SHP77 (cell line): Measurements from ENCODE around the gene NYAP1.

ENCODE experiments used
- DNase-seq, 2 experiments: peaks; one replicate each; lab custom pipeline; 2025; lab: John Stamatoyannopoulos, UW

Gene NYAP1

DNA sequence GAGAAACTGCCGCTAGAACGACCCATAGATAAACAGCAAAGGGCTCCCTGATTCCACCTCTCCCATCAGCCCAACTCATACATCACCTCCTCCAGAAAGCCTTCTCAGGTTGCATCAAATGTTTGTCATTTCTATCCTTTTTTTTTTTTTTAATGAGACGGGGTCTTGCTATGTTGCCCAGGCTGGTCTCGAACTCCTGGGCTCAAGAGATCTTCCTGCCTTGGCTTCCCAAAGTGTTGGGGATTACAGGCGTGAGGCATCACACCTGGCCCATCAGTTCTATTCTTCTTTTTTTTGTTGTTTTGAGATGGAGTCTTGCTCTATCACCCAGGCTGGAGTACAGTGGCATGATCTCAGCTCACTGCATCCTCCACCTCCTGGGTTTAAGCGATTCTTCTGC lies 26.7 kb upstream of the NYAP1 start:
- DNase-seq, result no peak

DNA sequence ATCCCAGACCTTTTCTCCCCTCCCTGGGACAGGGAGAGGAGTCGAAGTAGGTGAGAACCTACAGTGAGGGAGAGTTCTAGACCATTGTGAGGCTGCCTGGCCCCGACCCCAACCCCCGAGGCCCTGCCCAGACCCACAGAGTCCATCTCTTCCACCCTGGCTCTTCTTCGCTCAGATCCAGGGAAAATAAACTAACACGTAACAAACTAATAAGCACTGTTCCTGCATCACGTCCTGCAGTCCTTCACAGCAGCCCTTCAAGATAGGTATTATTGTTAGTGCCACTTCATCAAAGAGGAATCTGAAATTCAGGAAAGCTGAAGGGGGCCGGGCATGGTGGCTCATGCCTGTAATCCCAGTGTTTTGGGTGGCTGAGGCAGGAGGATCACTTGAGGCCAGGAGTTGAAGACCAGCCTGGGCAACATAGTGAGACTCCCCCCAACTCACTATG lies 19.5 kb upstream of the NYAP1 start, which contains the start of gene SPACDR:
SPACDR (minus strand) TSS at position 51 of the 451 bp plus-strand sequence. CDS start 235 bp downstream, outside the sequence.
- no peak for DNase-seq

DNA sequence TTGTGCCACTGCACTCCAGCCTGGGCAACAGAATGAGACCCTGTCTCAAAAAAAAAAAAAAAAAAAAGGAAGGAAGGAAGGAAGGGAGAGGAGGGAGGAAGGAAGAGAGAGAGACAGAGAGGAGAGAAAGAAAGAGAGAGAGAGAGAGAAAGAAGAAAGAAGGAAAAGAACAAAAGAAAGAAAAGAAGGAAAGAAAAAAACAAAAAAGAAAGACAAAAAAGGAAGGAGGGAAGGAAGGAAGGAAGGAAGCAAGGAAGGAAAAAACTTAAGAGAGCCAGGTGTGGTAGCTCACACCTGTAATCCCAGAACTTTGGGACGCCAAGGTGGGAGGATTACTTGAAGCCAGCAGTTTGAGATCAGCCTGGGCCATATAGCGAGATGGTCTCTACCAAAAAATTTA lies 18.9 kb upstream of the NYAP1 start:
- no peak for DNase-seq

DNA sequence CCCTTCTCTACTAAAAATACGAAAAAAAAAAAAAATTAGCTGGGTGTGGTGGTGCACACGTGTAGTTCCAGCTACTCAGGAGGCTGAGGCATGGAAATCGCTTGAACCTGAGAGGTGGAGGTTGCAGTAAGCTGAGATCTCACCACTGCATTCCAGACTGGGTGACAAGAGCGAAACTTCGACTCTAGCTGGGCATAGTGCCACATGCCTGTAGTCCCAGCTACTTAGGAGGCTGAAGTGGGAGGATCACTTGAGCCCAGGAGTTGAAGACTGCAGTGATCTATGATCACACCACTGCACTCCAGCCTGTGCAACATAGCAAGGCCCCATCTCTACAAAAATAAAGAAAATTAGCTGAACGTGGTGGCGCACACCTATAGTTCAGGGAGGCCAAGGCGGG lies 18.4 kb upstream of the NYAP1 start:
- no peak for DNase-seq

DNA sequence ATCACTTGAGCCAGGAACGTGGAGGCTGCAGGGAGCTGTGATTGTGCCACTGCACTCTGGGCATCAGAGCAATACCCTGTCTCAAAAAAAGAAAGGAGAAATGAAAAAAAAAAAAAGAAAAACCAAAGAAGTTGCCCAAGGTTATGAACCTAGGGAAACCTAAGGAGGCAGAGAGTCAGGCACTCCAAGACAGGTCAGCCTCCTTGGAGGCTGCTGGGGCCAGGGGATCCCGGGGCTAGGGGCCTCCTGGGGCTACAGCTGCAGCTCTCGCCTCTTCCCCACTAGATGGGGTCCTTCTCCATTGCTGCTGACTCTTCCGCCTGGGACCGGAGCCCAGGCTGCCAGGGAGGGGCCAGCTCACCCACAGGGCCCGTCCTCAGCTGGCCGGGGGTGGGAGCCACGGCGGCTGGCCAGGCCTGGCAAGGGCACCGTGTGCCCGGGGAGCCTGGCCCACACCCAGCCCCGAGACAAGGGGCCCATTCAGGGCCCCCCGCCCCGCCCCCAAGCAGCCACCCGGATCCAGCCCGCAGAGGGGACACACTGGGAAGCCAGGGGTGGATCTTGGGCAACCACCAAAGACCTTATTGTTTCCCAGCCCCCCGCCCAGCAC lies 17.9 kb upstream of the NYAP1 start:
- DNase-seq, result peak; percentile 69 to 79

DNA sequence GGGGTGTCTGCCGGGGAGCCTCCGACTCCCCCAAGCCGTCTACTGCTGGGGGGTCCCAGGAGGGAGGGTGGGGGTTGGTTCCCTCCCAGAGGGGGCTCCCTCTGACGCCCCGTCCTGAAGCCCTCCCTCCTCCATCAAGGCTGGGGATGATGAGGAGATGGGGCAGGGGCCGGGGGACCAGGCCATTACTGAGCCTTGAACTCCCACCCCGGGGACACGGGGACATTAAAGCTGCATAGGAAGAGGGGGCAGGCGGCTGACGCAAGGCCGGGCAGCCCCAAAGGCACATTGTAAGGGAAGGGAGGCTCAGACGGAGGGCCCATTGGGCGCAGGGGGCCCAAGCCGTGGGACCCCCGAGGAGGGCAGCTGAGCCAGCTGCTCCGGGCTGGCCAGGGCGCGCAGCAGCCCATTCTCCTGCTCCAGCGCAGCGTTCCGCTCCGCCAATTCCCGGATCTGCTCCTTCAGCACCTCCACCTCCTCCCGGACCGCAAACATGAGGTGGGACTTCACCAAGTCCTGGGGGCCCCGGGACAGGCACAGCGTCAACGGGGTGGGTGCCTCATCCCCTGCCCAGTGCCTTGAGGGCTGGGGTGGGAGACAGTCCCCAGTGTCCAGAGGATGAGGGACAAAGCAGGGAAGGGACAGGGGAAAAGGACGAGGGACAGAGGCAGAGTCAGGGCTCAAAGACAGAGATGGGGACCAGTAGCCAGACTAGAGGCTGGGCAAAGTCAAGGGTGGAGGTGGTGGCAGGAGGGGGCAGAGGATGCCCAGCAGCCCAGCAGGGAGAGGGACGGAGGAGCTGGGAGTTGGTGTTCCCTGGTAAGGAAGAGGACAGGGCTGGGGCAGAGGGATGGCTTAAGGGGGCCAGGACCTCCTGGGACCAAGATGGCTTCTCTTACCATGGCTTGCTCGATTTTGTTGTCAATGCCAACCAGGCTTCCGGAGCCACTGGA lies 16.8 kb upstream of the NYAP1 start:
- DNase-seq, result no peak

DNA sequence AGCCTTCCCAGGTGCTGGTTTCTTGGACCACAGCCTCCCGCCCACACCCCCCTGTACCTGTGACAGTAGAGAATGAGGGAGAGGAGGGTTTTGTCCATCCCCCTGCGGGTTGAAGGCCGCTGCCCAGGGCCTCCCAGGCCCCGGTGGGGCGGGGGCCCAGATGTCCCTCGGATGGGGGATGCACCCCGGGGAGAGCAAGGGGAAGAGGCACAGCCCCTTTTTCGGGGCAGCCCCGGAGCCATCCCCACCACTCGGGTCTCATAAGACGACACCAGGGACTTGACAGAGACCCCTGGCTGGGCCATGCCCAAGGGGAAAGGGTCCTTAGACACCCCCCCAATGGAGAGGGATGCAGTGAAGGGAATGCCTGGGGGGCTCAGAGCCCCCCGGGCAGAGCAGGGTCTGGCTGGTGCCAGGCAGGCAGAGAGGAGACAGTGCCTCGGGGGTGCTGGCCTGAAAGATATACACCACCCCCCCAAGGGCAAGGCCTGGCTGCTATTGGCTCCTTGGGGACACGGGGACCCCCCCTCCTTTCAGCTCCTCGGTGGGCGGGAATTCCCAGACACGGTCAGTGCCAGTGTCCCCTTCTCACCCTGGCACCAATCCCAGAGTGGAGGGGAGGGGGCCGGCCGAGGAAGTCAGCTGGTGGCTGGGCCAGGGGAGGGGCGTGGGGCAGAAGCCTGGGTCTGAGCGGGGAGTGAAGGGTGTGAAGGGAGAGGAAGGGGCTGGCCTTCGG lies 15.9 kb upstream of the NYAP1 start:
- DNase-seq, result no peak

DNA sequence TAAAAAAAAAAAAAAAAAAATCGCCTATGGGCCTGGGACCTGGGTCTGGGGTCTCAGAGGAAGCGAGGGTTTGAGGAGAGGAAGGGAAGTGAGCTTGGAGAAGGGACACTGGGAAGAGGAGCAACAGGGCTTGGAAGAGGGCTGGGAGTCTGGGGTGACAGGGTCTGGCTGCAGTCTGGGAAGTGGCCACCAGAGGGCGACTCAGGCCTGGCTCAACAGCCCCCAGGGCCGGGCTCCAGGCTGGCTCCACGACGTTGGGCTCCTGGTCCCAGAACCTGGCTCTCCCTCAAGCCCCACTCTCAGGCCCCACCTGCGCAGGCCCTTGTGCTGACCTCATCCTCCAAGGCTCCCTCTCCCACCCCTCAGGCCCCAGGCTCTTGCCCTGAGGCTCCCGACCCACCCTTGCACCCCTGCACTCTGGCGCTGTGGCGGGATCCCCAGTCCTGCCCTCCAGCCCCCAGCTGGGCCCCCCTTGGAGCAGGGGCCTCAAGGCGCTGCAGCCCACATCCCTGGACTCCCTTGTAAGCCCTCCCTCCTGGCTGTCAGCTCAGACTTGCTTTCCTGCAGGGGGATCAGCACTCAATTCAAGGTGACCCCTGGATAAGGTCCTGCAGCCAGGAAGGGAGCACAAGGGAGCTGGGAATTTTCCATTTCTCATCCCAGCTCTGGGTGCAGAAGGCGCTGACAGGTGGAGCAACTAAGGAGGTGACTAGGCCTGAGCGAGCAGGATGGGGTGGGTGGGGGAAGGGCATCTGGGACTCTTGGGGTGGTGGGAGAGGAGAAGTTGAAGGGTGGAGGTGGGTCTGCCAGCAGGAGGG lies 14.3 kb upstream of the NYAP1 start:
- peak; percentile 58 to 59 for DNase-seq

DNA sequence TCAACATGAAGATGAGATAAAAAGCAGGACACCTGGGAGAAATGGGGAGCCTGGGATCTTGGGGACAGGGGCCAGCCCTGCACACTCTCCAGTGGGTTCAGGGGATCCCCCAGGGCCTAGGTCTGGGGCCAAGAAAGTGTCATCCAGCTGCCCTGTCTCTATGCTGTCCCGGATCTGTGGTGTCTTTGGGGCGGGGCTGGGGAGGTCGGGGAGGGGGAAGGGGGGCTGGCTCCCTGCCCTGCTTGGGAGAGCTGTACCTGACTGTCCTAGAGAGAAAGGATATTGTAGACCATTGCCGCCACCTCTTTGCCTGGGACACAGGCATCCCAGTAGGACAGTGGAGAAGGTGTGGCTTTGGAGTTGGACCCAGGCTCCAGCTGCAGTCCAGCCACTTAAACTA lies 12.7 kb upstream of the NYAP1 start:
- DNase-seq, result no peak

DNA sequence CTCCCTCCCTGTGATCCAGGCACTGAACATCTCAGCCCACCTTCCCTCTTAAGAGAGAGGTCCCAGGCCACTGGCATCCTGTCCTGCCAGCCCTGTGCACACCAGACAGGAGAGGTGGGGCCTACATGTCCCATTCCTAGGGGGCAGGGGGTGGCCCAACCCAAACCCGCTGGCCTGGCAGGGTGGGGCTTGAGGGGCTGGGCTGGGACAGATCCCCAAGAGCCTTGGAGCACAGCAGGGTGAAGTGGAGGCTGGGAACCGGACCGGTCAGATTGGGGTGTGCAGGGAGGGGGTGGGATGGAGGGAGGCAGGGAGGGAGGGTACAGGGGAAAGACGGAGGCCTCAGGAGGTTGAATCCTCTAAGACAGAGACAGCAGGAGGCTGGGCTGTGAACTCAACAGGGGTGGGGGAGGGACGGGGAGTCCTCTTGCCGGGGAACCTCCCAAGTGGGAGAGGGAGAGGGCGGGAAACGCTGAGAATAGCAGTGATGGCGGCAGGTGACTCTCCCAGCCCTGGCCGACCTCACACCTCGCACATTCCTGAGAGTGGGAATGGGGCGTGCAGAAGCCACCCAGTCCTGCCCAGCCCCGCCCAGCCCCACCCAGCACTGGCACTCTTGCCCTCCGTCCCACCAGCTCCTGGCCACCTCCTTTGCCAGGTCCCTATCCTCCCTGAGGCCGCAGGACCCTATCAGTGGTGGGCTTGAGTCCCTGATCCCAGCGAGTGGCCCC lies 11.4 kb upstream of the NYAP1 start:
- no peak for DNase-seq

DNA sequence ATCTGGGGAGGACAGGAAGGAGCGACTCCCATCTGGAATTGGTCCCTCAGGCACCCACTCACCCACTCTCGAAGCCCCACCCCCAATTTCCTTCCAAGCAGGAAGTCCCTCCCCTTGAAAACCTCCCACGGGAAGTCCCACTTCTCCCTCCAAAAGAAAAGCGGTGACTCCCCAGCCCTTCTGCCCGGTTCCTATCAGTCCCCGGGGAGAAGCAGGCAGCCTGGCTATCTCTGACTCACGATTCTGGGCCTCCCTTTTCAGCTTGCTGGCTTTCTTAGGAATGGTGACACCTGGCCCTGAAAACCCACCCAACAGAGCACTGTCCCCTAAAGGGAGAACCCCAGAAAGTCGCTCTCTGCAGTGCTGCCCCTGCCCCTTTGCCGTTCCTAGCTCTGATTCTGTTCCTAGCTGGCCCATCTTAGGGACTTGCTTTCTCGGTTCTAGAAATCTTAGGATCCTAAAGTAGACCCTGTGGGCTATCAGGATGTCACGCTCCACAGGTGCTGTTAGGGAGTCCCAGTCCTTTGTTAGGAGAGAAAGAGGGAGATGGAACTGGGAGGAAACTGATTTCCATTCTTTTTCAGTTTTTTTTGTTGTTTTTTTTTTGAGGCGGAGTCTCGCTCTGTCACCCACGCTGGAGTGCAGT lies 10.8 kb upstream of the NYAP1 start:
- DNase-seq, result no peak

DNA sequence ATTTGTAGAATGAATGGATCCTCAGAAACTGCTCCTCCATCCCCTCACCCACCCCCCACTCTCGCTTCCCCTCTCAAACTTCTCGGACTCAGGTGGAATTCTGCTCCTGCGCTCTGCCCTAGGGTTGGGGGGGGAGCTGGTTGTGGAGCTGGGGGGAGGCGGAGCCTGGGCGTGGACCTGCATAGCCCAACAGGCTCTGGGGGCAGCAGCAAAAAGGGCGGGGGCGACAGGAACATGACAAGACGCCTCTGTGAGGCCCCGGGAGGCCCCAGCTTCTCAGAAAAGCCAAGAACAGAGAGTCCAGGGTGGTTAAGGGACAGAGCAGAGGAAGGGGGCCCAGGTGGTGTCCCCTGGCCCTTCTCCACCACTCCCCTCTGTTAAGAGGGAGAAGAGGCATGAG lies 8.2 kb upstream of the NYAP1 start:
- no peak for DNase-seq

DNA sequence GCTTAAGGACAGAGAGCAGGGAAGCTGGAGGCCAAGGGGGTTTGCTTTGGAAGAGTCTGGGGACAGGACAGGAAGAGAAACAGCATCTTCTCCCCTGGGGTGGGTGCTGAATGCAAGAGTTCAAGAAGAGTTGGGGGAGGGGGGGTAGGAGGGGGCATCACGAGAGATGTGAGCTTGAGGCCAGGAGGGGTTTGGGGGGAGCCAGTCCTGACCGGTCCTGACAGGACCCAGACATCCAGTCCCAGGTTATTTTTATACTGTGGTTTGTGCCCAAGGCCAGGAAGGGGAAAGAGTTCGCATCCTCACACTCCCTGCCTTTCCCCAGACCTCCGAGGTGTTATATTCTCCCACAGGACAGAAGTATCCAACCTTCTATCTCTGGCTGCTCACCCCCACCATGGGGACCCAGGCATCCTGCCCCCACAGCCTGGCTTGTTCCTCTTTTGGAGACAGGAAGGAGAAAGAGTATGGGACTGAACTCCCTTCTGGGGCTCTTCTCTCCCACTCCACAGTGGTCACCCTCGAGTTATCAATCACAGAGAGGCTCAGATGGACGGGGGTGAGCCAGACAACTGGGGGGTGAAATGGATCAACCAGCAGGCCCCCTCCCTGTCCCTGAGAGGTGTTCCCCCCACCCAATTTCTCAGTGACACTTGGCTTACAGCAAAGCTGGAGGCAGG lies 7.5 kb upstream of the NYAP1 start:
- DNase-seq, result no peak

DNA sequence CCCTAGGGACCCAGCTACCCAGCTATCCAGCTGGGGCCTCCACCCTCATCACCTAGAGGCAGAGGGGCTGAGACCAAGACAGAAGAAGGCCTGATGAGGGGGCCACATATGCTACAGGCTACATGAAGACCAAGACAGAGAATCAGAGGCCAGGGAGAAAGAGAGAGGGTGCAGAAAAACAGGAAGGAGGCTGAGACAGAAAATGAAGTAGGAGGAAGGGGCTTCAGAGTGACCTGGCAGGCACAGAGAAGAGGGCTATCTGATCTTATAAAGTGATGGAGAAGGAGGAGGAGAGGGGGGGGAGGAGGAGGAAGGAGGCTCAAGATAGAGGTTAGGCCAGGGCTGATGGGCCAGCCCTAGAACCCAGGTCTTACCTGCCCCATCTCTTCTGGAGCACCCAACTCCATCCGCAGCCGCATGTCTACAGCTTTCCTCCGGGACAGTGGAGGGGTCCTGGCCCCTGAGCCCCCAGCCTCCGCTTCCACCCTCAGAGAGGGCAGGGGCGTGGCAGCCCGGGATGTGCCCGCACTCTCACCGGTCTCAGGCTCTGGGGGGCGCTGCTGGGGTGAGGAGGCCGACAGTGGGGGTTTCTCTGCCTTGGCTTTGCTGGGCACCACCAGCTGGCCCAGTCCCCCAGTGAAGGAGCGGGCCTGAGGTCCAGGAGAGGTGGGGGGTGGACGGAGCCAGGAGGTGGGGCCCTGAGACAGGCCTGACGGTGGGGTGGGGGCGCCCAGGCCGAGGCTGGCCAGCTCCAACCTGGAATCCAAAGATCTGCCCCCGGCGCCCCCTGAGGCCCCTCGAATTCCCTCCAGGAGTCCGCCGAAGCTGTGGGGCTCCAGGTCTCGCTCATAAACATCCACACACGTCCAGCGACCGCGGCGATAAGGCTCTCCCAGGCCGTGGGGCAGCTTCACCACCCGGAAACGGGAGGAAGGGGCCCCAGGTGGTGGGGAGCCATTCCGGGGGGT lies 6.5 kb upstream of the NYAP1 start:
- DNase-seq, result no peak

DNA sequence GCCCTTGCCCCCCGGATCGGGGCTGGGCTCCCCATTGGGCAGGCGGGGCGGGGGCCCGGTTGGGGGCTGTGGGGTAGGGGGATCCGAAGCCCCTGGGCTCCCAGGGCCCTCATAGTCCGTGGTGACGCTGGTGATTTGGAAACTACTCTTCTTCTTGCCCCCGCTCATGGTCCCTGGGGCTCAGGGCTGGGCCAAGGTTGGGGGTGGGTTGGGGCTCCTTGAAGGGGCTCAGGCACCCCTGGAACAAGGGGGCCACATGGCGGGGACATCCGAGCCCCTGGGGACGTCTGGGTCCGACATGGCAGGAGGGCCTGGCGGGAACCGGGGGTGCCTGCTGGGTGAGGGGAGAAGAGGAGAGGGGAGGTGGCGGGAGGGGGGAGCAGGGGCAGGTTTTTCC lies 5.9 kb upstream of the NYAP1 start:
- DNase-seq, result no peak

DNA sequence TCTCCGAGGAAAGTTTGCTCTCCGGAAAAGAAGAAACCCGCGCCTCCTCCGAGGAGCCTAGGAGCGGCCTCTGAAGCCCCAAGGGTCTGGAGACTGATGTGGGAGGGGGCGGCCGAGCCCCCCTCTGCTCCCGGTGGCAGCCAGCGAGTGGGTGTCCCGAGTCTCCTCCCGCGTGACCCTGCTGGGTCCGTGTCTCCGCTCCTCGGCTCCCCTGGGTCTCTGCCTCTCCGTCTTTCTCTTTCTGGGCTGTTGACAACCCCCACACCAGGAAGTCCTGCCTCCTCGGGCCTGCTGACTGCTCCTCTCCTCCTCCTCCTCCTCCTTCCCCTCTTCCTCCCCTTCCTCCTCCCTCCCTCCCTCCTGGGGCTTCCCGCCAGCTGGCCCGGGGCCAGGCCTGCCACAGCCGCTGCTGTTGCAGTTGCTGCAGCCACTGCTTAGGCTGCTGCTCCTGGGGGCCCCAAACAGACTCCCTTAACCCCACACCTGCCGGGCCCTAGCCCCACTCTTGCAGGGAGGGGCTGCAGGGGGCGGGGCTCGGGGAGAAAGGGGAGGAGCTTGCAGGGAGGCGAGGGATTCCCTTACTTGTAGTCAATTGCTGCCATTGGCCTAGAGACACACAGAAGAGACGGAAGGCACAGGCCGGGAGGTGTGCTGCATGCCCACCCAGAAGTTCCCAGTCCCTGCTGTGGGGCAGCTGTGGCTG lies 4.6 kb upstream of the NYAP1 start, which contains the start of gene TSC22D4:
TSC22D4 (minus strand) TSS at position 257 of the 703 bp plus-strand sequence. CDS start 1,176 bp downstream, outside the sequence.
- peak; percentile 79 to 83 for DNase-seq

DNA sequence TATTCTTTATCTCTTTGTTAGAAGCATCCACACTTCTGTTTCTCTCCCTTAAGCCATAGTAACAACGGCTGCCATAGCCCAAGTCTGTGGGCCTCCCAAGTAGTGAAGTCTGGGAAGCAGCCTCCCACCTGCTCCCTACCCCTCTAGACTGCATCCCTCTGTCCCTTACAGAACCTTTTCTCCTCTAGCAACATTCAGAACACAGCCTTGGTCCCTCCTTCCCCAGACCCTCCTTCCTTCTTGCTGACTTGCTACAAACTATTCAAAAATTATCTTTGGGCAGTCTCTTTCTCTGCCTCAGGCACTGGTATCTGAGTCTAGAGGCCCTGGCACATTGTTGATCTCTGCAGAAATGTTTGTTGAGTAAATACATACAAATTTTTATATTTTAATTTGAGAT lies 2.3 kb upstream of the NYAP1 start:
- no peak for DNase-seq

DNA sequence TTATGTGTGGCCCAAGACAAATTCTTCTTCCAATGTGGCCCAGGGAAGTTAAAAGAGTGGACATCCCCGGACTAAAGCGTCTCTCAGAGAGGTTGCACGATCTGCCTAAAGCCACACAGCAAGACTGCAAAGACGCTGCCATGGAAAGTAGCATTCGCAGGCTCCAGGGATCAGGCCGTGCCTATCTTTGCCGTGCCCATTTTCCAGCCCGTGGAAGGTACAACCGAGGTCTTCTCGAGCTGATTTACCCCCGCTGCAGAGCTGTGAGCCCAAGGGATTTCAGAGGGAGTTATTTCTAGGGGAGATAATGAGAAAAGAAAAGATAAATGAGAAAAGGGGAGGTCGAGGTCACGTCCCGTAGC lies 1.0 kb upstream of the NYAP1 start:
- DNase-seq, result no peak
